Chondrocyte (in vitro differentiated cells): Measurements from ENCODE around the gene THSD4. TPM values are rescaled to one million over a fixed set of nuclear protein-coding genes. Genes with fewer than 3 reads are reported as not detected.
"Not testable (repeated sequence)": the region's sequence is repeated elsewhere in the genome, so short reads cannot be mapped to it uniquely, and the experiment has no call there.

Source experiments
- DNase-seq: peaks from one replicate; pipeline ENCODE4 v3.0.0; 2021; ENCODE audit warnings: mixed read lengths, low spot score
- H3K27ac Mint-ChIP-seq: one replicate; pipeline ENCODE4 v1.8.0; 2021; ENCODE audit warnings: mild to moderate bottlenecking, moderate library complexity, mixed read lengths; ENCODE audit not compliant: unreplicated experiment
- H3K27me3 Mint-ChIP-seq: 2 replicates; pipeline ENCODE4 v1.8.0; 2021; ENCODE audit warnings: low read depth, mixed read lengths
- H3K36me3 Mint-ChIP-seq: 2 replicates; pipeline ENCODE4 v1.8.0; 2021; ENCODE audit warnings: low read depth, mixed read lengths
- H3K4me1 Mint-ChIP-seq: 2 replicates; pipeline ENCODE4 v1.8.0; 2021; ENCODE audit warnings: low read depth, mild to moderate bottlenecking, mixed read lengths
- H3K4me3 Mint-ChIP-seq: one replicate; pipeline ENCODE4 v1.8.0; 2021; ENCODE audit warnings: mild to moderate bottlenecking, moderate library complexity, mixed read lengths; ENCODE audit not compliant: unreplicated experiment
- H3K9me3 Mint-ChIP-seq: 2 replicates; pipeline ENCODE4 v1.8.0; 2021; ENCODE audit warnings: low read depth, mixed read lengths
- CTCF ChIP-seq: fragments of 200-600 bp; sonication (generic); IDR thresholded peaks from 2 replicates; pipeline ENCODE4 v1.5.0; 2021; ENCODE audit warnings: antibody characterized with exemption, mild to moderate bottlenecking, moderate library complexity
- total RNA-seq: library from RNA; stranded (reverse); gene quantifications from 3 replicates; pipeline ENCODE4 v1.2.1, GENCODE V29; 2021

The THSD4 gene
- total RNA-seq, 1 donor from 2014 or later: 3.4 TPM

DNA sequence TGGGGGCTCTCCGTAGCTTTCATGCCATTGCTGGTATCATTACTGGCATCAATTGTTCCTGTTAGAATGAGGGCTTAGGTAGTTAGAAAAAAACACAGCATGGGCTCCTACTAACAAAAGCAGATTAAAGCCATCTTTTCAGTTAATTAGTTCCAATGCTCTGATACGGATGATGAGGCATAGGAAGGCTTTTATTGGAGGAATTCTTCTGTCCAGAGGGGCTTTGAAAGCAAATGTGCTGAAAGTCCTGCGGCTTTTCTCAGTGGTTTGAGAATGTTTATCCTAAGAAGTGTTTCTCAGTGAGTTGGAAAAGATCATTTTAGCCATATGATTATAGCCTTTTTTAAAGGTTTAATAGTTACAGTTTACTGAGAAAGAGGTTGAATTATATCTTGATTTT, 198.5 kb downstream of the THSD4 start:
- peaks cover 8% of the 10 kb centered on the region for H3K9me3 Mint-ChIP-seq
- TF ChIP-seq CTCF: no peak
- H3K4me1 Mint-ChIP-seq: peaks cover 5% of the 10 kb centered on the region
- H3K27ac Mint-ChIP-seq: no peak overlapping the region
- no peaks in the 10 kb centered on the region for H3K36me3 Mint-ChIP-seq
- no peak overlapping the region for H3K4me3 Mint-ChIP-seq
- DNase-seq: no peak
- H3K27me3 Mint-ChIP-seq: no peaks in the 10 kb centered on the region

DNA sequence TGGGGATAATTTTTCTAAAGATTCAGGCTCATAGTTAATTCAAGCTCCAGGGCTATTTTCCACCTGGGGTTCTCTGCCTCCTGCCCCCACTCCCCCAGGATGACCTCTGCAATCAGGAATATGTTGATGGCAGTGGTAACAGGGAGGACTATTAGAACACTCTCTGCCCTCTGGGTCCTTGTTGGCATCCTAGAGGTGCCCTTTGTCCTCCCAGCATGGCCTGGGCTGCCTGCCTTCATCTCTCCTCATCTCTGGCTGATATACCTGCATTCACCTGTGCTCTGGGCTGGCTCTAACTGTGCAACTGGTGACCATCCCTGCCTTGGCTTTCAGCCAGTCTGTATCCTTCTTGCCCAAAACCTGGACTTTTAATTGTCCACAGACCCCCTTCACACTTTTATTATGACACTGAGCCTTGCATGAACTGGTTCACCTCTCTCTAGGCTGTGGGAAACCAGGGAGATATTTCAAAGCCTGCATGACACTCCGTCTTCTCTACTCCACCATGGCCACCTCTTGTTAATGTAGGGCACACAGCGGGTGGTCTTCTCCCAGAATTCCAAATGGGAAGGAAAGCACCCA, 199.8 kb downstream of the THSD4 start:
- Mint-ChIP-seq H3K9me3 (peaks cover 8% of the 10 kb centered on the region), H3K27ac (no peak overlapping the region), H3K27me3 (no peaks in the 10 kb centered on the region), H3K36me3 (no peaks in the 10 kb centered on the region), H3K4me3 (no peak overlapping the region), H3K4me1 (peaks cover 5% of the 10 kb centered on the region)
- no peak for DNase-seq
- TF ChIP-seq CTCF: no peak

DNA sequence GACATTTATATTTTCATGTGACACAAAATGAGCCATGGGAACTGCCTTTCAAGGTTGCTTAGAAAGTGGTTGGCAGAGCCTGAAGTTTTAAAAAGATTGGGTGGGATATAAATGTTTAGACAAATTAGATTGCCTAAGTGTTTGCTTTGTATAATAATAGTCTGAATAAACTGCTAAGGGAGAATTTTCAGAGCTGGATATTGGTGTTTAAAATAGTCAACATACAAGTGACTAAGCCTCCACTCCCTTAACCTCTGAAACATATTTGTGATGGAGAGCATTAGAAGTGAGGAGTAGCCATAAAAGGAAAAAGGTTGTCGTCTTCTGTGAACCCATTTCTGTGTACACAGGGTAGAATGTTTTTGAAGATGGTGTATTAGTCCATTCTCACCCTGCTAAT, 201.6 kb downstream of the THSD4 start:
- peaks cover 8% of the 10 kb centered on the region for H3K9me3 Mint-ChIP-seq
- H3K36me3 Mint-ChIP-seq: no peaks in the 10 kb centered on the region
- H3K4me3 Mint-ChIP-seq: no peak overlapping the region
- H3K27me3 Mint-ChIP-seq: no peaks in the 10 kb centered on the region
- no peak for DNase-seq
- H3K4me1 Mint-ChIP-seq: peaks cover 5% of the 10 kb centered on the region
- H3K27ac Mint-ChIP-seq: no peak overlapping the region
- TF ChIP-seq CTCF: no peak

DNA sequence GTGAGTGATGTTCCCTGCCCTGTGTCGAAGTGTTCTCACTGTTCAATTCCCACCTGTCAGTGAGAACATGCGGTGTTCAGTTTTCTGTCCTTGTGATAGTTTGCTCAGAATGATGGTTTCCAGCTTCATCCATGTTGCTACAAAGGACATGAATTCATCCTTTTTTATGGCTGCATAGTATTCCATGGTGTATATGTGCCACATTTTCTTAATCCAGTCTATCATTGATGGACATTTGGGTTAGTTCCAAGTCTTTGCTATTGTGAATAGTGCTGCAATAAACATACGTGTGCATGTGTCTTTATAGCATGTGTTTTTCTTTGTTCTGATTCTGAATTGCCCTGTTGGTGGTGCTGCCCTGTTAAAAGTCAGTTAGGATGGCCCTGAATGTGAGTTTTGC, 204.2 kb downstream of the THSD4 start:
- H3K4me1 Mint-ChIP-seq, H3K36me3 Mint-ChIP-seq, H3K9me3 Mint-ChIP-seq, H3K27me3 Mint-ChIP-seq, H3K27ac Mint-ChIP-seq, H3K4me3 Mint-ChIP-seq, DNase-seq: not testable (repeated sequence)

DNA sequence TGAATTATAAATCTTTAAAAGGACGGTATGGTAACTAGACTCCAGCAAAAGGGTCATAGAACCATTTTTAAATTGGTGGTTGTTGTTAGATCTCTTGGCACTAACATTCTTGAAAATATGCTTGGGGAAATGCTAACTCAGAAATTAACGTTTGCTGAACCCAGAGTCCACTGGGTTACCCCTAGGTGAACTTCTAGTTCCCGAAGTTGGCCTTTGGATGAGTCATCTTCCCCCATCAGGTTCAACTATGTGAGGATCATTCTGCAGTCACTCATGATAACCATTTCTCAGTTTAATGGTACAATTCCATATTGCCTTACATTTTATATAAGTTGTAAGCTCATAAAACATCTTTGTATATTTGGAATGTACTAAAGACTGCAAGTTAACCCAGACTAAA, 204.7 kb downstream of the THSD4 start:
- Mint-ChIP-seq H3K27me3 (no peaks in the 10 kb centered on the region), H3K27ac (no peak overlapping the region), H3K4me3 (no peak overlapping the region), H3K36me3 (no peaks in the 10 kb centered on the region), H3K4me1 (peaks cover 5% of the 10 kb centered on the region), H3K9me3 (peaks cover 4% of the 10 kb centered on the region)
- no peak for TF ChIP-seq CTCF
- no peak for DNase-seq

DNA sequence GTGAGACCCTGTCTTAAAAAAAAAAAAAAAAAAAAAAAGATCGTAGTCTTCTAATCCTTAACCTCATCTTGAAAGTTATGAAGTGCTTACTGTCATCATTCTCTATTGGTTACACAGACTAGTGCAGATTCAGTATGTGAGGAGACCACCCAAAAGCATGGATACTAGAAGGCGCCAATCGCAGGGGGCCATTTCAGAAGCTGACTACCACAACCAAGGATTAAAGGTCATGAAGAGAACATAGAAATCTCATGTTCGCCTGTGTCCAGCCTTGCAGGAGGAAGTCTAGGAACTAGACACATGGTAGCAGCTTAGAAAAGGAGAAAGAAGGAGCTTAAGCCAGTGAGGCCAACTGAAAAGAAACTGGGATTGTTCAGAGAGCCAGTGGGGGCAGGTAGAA, 207.8 kb downstream of the THSD4 start:
- no peak overlapping the region for H3K27ac Mint-ChIP-seq
- H3K4me1 Mint-ChIP-seq: peaks cover 18% of the 10 kb centered on the region
- H3K27me3 Mint-ChIP-seq: no peaks in the 10 kb centered on the region
- no peak overlapping the region for H3K4me3 Mint-ChIP-seq
- no peak for DNase-seq
- TF ChIP-seq CTCF: no peak
- no peaks in the 10 kb centered on the region for H3K9me3 Mint-ChIP-seq
- no peaks in the 10 kb centered on the region for H3K36me3 Mint-ChIP-seq
